GM13977 (cell line): ENCODE results near the gene SLC6A17.

Experiments used
- DNase-seq: peaks from one replicate; pipeline ENCODE4 v3.0.0; 2012; ENCODE audit warnings: low spot score
- in situ Hi-C: fragments of 300-500 bp; cut with MboI; formaldehyde crosslinking; loops from one replicate; pipeline ENCODE4 v1.12.0; 2022; ENCODE audit warnings: low sequenced_read_pairs, low pct_unique_long_range_greater_than_20kb, mixed read lengths, inconsistent platforms; ENCODE audit not compliant: unreplicated experiment
- TF ChIP-seq, protein P1 (sequence below): IDR thresholded peaks from 2 replicates; pipeline ENCODE4 v1.5.1; 2012; ENCODE audit warnings: mild to moderate bottlenecking, control low read depth; ENCODE audit not compliant: insufficient read depth; ENCODE audit errors: extremely low read depth, missing control alignments

The SLC6A17 gene

DNA sequence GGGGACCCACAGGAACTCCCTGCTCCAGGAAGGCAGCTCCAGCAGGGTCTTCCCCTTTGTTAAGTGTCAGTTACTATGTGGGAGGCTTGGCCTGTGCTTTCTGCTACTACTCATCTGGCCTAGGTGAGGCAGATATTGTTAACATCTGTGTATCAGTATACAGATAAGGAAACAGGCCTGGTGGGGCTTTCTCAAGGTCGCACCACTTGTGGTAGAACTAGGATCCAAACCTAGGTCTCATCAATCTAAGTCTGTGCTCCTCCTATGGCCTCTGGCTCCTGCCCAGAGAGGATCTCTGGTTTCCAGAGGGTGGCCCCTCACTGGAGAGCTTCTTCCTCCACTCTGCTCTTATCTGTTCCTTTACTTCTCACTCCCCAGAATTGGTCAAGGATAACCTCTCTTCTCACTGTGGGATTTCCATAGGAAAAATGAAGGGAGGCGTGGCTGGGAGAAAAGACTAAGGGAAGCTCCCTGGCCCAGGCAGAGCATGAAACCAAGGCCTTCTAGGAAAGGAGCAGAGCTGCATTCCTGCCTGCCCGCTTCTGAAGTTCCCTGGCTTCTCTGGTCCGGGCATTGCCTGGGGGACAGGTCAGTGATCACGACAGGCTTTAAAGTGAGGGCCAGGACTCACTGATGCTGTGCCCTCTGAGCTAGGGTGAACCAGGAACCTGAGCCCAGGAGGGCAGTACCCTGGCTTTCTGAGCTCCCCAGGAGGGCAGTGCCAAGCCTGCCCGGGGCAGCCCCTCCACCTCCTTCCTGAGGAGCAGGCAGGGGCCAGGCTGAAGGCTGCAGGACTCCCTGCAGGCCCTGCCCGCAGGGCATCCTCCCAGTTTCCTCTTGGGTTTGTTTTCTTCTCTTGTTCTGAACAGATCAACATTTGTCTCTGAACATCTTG is 65.6 kb downstream of the SLC6A17 start:
- TF ChIP-seq, protein P1, sequence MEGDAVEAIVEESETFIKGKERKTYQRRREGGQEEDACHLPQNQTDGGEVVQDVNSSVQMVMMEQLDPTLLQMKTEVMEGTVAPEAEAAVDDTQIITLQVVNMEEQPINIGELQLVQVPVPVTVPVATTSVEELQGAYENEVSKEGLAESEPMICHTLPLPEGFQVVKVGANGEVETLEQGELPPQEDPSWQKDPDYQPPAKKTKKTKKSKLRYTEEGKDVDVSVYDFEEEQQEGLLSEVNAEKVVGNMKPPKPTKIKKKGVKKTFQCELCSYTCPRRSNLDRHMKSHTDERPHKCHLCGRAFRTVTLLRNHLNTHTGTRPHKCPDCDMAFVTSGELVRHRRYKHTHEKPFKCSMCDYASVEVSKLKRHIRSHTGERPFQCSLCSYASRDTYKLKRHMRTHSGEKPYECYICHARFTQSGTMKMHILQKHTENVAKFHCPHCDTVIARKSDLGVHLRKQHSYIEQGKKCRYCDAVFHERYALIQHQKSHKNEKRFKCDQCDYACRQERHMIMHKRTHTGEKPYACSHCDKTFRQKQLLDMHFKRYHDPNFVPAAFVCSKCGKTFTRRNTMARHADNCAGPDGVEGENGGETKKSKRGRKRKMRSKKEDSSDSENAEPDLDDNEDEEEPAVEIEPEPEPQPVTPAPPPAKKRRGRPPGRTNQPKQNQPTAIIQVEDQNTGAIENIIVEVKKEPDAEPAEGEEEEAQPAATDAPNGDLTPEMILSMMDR: no peak
- in situ Hi-C loops: no loop called here
- DNase-seq: no peak

DNA sequence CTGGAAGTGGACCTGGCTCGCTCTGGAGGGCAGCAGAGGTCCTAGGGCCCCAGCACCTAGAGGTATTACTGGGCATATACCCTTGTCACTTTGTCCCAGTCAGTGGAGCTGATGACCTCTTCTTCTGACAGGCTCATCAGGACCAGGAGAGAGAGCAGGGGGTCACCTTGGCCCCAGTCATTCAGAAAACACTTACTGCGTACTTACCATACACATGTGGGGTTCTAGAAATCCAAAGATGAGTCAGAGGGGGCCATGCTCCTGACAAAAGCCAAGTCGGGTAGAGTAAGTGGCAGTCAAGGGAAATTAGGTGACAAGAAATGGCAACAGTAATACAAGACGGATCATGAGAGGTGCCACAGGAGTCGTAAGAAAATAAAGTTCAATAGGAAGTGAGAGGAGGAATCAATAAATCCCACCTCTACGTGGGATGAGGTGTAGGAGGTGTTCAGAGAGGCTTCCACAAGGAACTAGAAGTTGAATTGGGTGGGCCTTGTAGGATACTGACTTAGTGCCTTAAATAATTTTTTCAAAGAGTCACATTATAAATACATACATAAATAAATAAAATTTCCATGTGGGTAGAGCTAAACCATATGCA is 66.7 kb downstream of the SLC6A17 start:
- in situ Hi-C loops: no loop called here
- TF ChIP-seq, protein P1: no peak
- DNase-seq: no peak

DNA sequence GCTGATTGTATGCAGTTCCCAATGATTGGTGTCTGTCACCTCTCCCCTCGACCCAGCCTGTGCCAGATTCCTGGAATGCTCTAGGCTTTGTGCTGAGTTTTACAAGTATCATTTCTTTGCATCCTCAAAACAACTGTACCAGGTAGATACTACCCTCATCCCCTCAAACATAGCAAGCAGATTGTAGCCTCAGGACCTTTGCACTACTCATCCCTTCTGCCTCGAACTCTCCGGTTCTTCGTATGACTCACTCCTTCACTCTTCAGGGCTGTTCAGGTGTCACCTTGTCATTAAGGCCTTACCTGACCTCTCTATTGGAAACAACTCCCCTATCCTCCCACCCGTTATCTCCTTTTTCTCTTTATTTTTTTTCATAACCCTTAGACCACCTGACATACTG is 67.8 kb downstream of the SLC6A17 start:
- in situ Hi-C loops: no loop called here
- no peak for DNase-seq
- TF ChIP-seq, protein P1: no peak

DNA sequence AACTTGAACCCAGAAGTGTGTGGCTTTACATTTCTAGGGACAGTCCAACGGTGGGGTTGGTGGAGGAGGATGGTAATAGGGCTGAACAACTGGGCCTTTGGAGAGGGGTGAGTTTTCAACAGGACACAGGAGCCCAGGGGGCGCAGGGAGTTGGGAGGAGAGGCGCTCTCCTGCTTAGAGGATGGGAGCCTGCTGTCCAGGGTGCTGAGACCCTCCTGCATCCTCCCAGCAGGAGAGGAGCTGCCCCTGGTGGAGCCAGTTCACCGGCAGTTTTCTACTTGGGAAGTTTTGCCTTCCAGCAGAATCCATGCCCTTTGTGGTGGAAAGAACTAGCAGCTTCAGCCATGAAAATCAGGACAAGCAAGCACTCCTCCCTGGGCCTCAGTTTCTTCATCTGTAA is 68.4 kb downstream of the SLC6A17 start:
- no peak for DNase-seq
- TF ChIP-seq, protein P1: no peak
- in situ Hi-C loops: no loop called here

DNA sequence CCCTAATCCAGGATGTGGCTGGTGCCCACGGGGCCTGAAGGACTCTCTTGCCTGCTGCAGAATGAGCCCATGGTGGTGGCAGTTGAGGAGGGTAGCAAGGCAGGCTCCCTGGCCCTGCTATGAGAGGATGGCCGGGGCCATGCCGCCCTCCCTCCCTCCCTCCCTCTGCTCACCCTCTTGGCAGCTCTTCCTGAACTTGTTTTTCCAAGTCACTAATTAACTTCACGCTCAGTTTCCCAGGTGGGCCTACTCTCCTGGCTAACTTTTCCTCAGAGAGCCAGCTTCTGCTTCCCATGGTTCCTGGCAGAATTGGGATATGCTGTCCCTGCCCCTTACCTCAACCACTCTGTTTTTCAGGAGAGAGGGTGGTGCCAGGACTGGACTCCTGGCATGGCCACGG is 70.0 kb downstream of the SLC6A17 start:
- in situ Hi-C loops: no loop called here
- no peak for DNase-seq
- TF ChIP-seq, protein P1: no peak

DNA sequence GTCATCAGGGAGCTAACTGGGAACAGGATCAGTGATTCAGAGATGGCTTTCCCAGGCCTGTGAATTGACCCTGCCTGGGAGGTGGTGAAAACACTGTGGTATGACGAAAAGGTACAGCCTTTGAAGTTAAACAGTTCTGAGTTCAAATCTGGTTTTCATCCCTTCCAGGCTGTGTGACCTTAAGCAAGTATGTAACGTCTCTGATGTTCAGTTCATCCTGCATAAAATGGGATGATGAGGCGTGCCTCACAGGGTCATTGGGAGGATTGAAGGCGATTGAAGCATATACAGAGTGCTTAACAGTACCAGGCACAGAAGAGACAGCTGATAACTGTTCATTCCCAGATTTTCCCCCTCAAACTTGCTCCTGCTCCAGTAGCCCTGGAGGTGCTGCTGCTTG is 70.8 kb downstream of the SLC6A17 start:
- no peak for DNase-seq
- in situ Hi-C loops: no loop called here
- TF ChIP-seq, protein P1: no peak
